ENCODE measurements around the gene CLK3.
A peak's percentile ranks its signal among the peaks of the same experiment; 100 is the strongest.

CLK3 gene

DNA sequence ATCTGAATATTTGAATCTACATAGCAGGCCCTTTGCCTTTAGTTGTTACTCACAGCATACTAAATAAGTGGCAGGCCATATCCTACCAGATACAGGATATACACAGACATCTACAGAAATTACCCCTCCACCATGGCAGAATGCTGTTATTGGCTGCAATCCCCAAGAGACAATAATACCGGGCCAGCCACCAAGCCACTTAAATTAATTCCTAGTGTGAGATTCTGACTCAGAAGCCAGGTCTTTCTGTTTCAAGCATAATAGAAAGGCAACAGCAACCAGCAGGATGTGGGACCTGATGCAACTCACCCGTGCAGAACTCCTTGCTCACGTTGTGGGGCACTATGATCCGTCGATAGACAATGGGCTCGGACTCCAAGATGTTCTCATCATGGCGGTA lies 39.8 kb downstream of the CLK3 start (continued):
- TF ChIP-seq, protein P1, sequence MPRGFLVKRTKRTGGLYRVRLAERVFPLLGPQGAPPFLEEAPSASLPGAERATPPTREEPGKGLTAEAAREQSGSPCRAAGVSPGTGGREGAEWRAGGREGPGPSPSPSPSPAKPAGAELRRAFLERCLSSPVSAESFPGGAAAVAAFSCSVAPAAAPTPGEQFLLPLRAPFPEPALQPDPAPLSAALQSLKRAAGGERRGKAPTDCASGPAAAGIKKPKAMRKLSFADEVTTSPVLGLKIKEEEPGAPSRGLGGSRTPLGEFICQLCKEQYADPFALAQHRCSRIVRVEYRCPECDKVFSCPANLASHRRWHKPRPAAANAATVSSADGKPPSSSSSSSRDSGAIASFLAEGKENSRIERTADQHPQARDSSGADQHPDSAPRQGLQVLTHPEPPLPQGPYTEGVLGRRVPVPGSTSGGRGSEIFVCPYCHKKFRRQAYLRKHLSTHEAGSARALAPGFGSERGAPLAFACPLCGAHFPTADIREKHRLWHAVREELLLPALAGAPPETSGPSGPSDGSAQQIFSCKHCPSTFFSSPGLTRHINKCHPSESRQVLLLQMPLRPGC (tag by site-specific recombination; IDR thresholded peaks at IDR 0.05), result peak; percentile 26; the same call in 1 of the 2 replicates
- TF ChIP-seq ZNF266 (tag by site-specific recombination; IDR thresholded peaks at IDR 0.05; ENCODE audit: low read depth), result no peak
- no peak for TF ChIP-seq ZBTB8A (tag by site-specific recombination; IDR thresholded peaks at IDR 0.05)
- TF ChIP-seq, protein P2, sequence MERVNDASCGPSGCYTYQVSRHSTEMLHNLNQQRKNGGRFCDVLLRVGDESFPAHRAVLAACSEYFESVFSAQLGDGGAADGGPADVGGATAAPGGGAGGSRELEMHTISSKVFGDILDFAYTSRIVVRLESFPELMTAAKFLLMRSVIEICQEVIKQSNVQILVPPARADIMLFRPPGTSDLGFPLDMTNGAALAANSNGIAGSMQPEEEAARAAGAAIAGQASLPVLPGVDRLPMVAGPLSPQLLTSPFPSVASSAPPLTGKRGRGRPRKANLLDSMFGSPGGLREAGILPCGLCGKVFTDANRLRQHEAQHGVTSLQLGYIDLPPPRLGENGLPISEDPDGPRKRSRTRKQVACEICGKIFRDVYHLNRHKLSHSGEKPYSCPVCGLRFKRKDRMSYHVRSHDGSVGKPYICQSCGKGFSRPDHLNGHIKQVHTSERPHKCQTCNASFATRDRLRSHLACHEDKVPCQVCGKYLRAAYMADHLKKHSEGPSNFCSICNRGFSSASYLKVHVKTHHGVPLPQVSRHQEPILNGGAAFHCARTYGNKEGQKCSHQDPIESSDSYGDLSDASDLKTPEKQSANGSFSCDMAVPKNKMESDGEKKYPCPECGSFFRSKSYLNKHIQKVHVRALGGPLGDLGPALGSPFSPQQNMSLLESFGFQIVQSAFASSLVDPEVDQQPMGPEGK (tag by site-specific recombination; IDR thresholded peaks at IDR 0.05), result peak; percentile 61
- TF ChIP-seq ZNF311 (tag by site-specific recombination; IDR thresholded peaks at IDR 0.05; ENCODE audit: borderline replicate concordance), result no peak
- TF ChIP-seq AEBP2 (tag by site-specific recombination; IDR thresholded peaks at IDR 0.05; ENCODE audit: borderline replicate concordance), result no peak
- TF ChIP-seq KLF8 (tag by site-specific recombination; IDR thresholded peaks at IDR 0.05), result no peak
- no peak for TF ChIP-seq ZNF211 (tag by site-specific recombination; IDR thresholded peaks at IDR 0.05; ENCODE audit: low read depth)
- TF ChIP-seq ZNF221 (tag by site-specific recombination; IDR thresholded peaks at IDR 0.05; ENCODE audit: borderline replicate concordance), result no peak
- TF ChIP-seq ZNF10 (tag by site-specific recombination; IDR thresholded peaks at IDR 0.05), result no peak
- TF ChIP-seq SCRT2 (tag by site-specific recombination; IDR thresholded peaks at IDR 0.05), result peak; percentile 43; the same call in 1 of the 2 replicates
- no peak for TF ChIP-seq ZNF37A (tag by site-specific recombination; IDR thresholded peaks at IDR 0.05)
- no peak for TF ChIP-seq WT1 (tag by site-specific recombination; IDR thresholded peaks at IDR 0.05)
- TF ChIP-seq ZNF560 (tag by site-specific recombination; IDR thresholded peaks at IDR 0.05; ENCODE audit: borderline replicate concordance), result no peak
- no peak for TF ChIP-seq PRDM1 (tag by site-specific recombination; IDR thresholded peaks at IDR 0.05)

DNA sequence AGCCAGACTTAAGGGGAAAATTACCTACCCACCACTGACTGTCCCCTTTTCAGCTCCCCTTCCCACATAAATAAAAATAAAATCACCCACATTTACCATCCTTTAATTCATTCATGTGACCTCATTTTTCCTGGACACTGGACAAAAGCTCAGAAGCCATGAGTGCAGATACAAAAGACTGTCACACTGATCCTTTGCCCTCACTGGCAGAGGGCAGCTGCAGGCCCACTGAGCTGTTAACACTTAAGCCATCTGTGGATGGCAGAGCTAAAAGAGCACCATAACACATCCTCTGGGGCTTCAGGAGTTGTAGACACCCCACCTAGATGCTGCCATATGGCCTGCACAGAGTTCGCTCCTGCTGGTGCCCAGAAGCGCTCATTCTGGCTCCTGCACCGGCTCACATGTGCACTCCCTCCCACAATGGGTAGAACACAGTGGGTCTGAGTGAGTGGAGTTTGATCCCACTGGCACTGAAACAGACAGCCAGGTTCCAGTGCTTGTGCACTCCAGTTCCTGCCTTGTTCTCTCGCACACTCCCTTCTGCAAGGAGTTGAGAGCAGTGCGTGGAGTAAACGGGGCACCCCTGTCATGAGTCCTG lies 41.4 kb downstream of the CLK3 start:
- H3K27ac ChIP-seq (ENCODE audit: extremely low read depth, low read depth, low read length), result no peak overlapping the region
- no peaks in the 10 kb centered on the region for H3K9me3 ChIP-seq (ENCODE audit: control insufficient read depth, insufficient read depth, low read depth, low read length)
- ChIA-PET POLR2A (interaction anchor here (0.6 kb wide), 1 partner anchor 180 kb away, joined by 3 read pairs; no protein-coding TSS in a partner anchor), CTCF (interaction anchor here (0.8 to 1.5 kb wide), 4 partner anchors 10 to 114 kb away, joined by 3 to 5 read pairs (median 3); no protein-coding TSS in a partner anchor)
- H3K36me3 ChIP-seq (ENCODE audit: control insufficient read depth in 2 of 2, insufficient read depth in 1 of 2, low read length in 2 of 2), result peaks cover 0 to 22% of the 10 kb centered on the region in 2 experiments; a peak in 2 of 3 replicates
- peaks cover 18% of the 10 kb centered on the region for H3K4me1 ChIP-seq (ENCODE audit: control insufficient read depth, insufficient read depth, low read length)
- TF ChIP-seq ZNF600 (tag by site-specific recombination; IDR thresholded peaks at IDR 0.05), result peak; percentile 50; the same call in 1 of the 2 replicates
- no peak for TF ChIP-seq ZNF324 (tag by site-specific recombination; IDR thresholded peaks at IDR 0.05)
- TF ChIP-seq ZNF211 (tag by site-specific recombination; IDR thresholded peaks at IDR 0.05; ENCODE audit: low read depth), result no peak
- TF ChIP-seq ZBTB17 (tag by site-specific recombination; IDR thresholded peaks at IDR 0.05), result peak; percentile 33; the same call in 1 of the 2 replicates
- no peak for TF ChIP-seq ZNF423 (tag by site-specific recombination; IDR thresholded peaks at IDR 0.05)
- no peak for TF ChIP-seq ZNF670 (tag by site-specific recombination; IDR thresholded peaks at IDR 0.05; ENCODE audit: low read depth)
- H3K4me3 ChIP-seq (ENCODE audit: low read depth, low read length), result no peak overlapping the region

Data from HEK293 (cell line).